Endothelial cell of umbilical vein (primary cell): ENCODE measurements around the gene BLACAT1. TPM values are rescaled to one million over a fixed set of nuclear protein-coding genes. Genes with fewer than 3 reads are reported as not detected.

Experiments used
- BruUV-seq: library from RNA; stranded (reverse); fragments of 400-500 nt; replicated peaks from 2 replicates; lab custom pipeline; 2021; lab: Mats Ljungman, UMichigan
- CTCF ChIA-PET: fragments of 300-600, 350-600 bp; sonication (Branson Sonifier 250); formaldehyde crosslinking; loops from one replicate; lab custom pipeline; 2021; ENCODE audit warnings: antibody characterized with exemption, inconsistent platforms; lab: Charles Lee
- POLR2A ChIA-PET: fragments of 300-600, 350-600 bp; sonication (Branson Sonifier 250); formaldehyde crosslinking; loops from one replicate; lab custom pipeline; 2021; ENCODE audit warnings: antibody characterized with exemption, inconsistent platforms; lab: Charles Lee
- DNase-seq: peaks from one replicate; pipeline ENCODE4 v3.0.0-alpha.2; 2011; ENCODE audit warnings: low read depth, low spot score
- FAIRE-seq: peaks from 2 replicates; lab custom pipeline; 2011; peaks lifted over from hg19 to GRCh38; lab: Jason Lieb, UNC
- H2AFZ ChIP-seq: 2 replicates; pipeline ENCODE4 v1.6.0; 2012; ENCODE audit warnings: low read depth, low read length, control low read depth, inconsistent platforms
- H3K27ac ChIP-seq: 2 replicates; pipeline ENCODE4 v1.5.1; 2011; ENCODE audit warnings: low read depth, mild to moderate bottlenecking, control low read depth, low read length, moderate library complexity; ENCODE audit not compliant: insufficient read depth
- H3K27me3 ChIP-seq, 2 experiments: 2 replicates each; pipeline versions ENCODE4 v1.6.0 to v1.6.1; 2011; ENCODE audit warnings: low read length in 2 of 2, mixed read lengths in 1 of 2; ENCODE audit not compliant: control insufficient read depth in 2 of 2, insufficient read depth in 2 of 2
- H3K36me3 ChIP-seq, 2 experiments: 2 replicates in 1 of 2; 3 replicates in 1 of 2; pipeline ENCODE4 v1.5.1; 2011; ENCODE audit warnings: low read length in 2 of 2, mild to moderate bottlenecking in 1 of 2, moderate library complexity in 1 of 2; ENCODE audit not compliant: control insufficient read depth in 2 of 2, insufficient read depth in 2 of 2; ENCODE audit errors: extremely low read depth in 1 of 2
- H3K4me1 ChIP-seq: 3 replicates; pipeline ENCODE4 v1.5.1; 2011; ENCODE audit warnings: mild to moderate bottlenecking, low read length; ENCODE audit not compliant: control insufficient read depth, insufficient read depth; ENCODE audit errors: extremely low read depth
- H3K4me2 ChIP-seq: 2 replicates; pipeline ENCODE4 v1.6.1; 2011; ENCODE audit warnings: low read length, control low read depth, mixed read lengths; ENCODE audit not compliant: insufficient read depth
- H3K4me3 ChIP-seq, 3 experiments: fragments of 200-600 bp in 1 of 3; sonication (generic), shearing (Covaris generic) in 1 of 3; replicated peaks in 1 of 3; 2 replicates each; pipeline ENCODE4 v1.5.1; 2011 to 2016; ENCODE audit warnings: control low read depth in 3 of 3, low read length in 3 of 3, mild to moderate bottlenecking in 2 of 3, inconsistent platforms in 1 of 3, low read depth in 1 of 3, moderate library complexity in 1 of 3; ENCODE audit not compliant: insufficient read depth in 1 of 3
- H3K79me2 ChIP-seq: 2 replicates; pipeline ENCODE4 v1.6.0; 2012; ENCODE audit warnings: low read length, inconsistent platforms; ENCODE audit not compliant: control insufficient read depth, insufficient read depth
- H3K9ac ChIP-seq: replicated peaks from 2 replicates; pipeline ENCODE3; 2011; ENCODE audit warnings: low read length, control low read depth; ENCODE audit not compliant: insufficient read depth; ENCODE audit errors: extremely low read depth
- H3K9me1 ChIP-seq: replicated peaks from 3 replicates; pipeline ENCODE4 v1.6.0; 2011; ENCODE audit warnings: mild to moderate bottlenecking, low read length; ENCODE audit not compliant: control insufficient read depth, insufficient read depth; ENCODE audit errors: extremely low read depth
- H3K9me3 ChIP-seq: replicated peaks from 2 replicates; pipeline ENCODE4 v1.5.1; 2012; ENCODE audit warnings: low read length, inconsistent platforms; ENCODE audit not compliant: control insufficient read depth, insufficient read depth
- H4K20me1 ChIP-seq: replicated peaks from 2 replicates; pipeline ENCODE3; 2011; ENCODE audit warnings: mild to moderate bottlenecking, low read length; ENCODE audit not compliant: control insufficient read depth, insufficient read depth; ENCODE audit errors: extremely low read depth
- EZH2 ChIP-seq: IDR thresholded peaks from 2 replicates; pipeline ENCODE4 v1.6.1; 2012; ENCODE audit warnings: borderline replicate concordance, low read depth, mild to moderate bottlenecking, moderate library complexity, low read length, inconsistent platforms; ENCODE audit not compliant: severe bottlenecking
- FOS ChIP-seq: IDR thresholded peaks from 2 replicates; pipeline ENCODE4 v1.6.1; 2011; ENCODE audit warnings: mild to moderate bottlenecking, low read length, moderate library complexity, borderline replicate concordance; ENCODE audit not compliant: insufficient read depth
- GATA2 ChIP-seq: IDR thresholded peaks from 2 replicates; pipeline ENCODE4 v1.7.0; 2011; ENCODE audit warnings: low read depth, mild to moderate bottlenecking, moderate library complexity, mixed read lengths, low read length; ENCODE audit not compliant: insufficient read length, insufficient read depth
- JUN ChIP-seq: IDR thresholded peaks from 2 replicates; pipeline ENCODE4 v1.6.1; 2011; ENCODE audit warnings: borderline replicate concordance, low read depth; ENCODE audit not compliant: insufficient read length, insufficient read depth
- MYC ChIP-seq: IDR thresholded peaks from one replicate; pipeline ENCODE4 v1.6.1; 2011; ENCODE audit warnings: mild to moderate bottlenecking, low read depth, low read length
- POLR2A ChIP-seq: IDR thresholded peaks from 2 replicates; pipeline ENCODE4 v1.6.1; 2012; ENCODE audit warnings: low read depth, mild to moderate bottlenecking, control low read depth, low read length
- POLR2AphosphoS5 ChIP-seq: IDR thresholded peaks from 2 replicates; pipeline ENCODE4 v1.6.1; 2012; ENCODE audit warnings: low read depth, mild to moderate bottlenecking, control low read depth, low read length, moderate library complexity; ENCODE audit not compliant: insufficient read depth
- dilution Hi-C: fragments of 300-500 bp; cut with MboI; formaldehyde crosslinking; loops from one replicate; pipeline ENCODE4 v1.15.0; 2019; ENCODE audit warnings: low sequenced_read_pairs; ENCODE audit not compliant: extremely low pct_ligation_motif_present
- intact Hi-C: fragments of 100-400 bp; cut with micrococcal nuclease; formaldehyde crosslinking; loops from one replicate; pipeline ENCODE4 v1.10.0; 2022
- polyA plus RNA-seq, 4 experiments: library from polyadenylated mRNA; depleted of rRNA in 3 of 4; stranded (reverse) in 3 of 4; unstranded in 1 of 4; fragments of >200 nt; gene quantifications; 2 replicates each; pipeline versions ENCODE4 v1.2.1 to v1.2.3, GENCODE V29; 2011 to 2012; ENCODE audit warnings: missing spikeins in 1 of 4
- total RNA-seq: library from RNA; stranded (reverse); gene quantifications from 2 replicates; pipeline ENCODE4 v1.2.3, GENCODE V29; 2021
- TF ChIP-seq, protein P1 (sequence below): IDR thresholded peaks from 2 replicates; pipeline ENCODE4 v1.6.1; 2011; ENCODE audit not compliant: insufficient read depth, insufficient read length
- TF ChIP-seq, protein P2 (sequence below), 2 donors: IDR thresholded peaks; 1 replicate in 1 of 2; 2 replicates in 1 of 2; pipeline ENCODE4 v1.5.1; 2011; ENCODE audit warnings: low read length in 2 of 2, mild to moderate bottlenecking in 2 of 2, moderate library complexity in 2 of 2, control low read depth in 1 of 2, inconsistent platforms in 1 of 2, low read depth in 1 of 2; ENCODE audit not compliant: insufficient read depth in 1 of 2; ENCODE audit errors: extremely low read depth in 1 of 2

The BLACAT1 gene
- total and polyA plus RNA-seq, 2 donors (not counting 3 experiments of a cell fraction or from before 2014, with no cell fraction given) = not detected

DNA sequence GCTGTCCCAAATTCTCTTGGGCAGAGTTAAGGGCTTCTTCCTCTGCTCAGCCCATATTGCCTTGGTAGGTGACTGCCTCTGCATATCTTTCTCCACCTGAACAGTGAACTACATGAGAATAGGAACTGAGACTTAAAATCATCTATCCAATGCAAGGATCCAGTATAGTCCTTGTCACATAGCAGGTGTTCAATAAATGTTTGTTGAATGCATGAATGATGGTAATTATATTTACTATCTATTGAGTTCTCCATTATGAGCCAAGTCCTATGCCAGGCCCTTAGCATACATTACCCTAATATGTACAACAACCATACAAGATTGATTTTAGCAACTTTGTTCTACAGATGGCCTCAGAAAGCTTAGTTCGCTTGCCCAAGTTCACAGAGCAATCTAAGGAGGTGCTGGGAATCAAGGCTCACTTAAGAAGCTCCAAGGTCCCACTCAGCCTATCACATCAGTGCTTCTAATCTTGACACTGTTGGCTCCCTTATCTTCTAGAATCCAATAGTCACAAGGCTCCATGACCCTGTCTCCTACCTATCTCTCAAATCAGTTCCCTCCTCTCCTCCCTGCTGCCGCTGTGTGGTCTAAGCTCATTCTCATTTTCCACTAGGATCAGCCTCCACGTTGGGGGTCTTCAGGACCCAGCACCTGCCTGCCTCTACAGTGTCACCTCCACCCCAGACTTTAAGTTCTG, 46.4 kb upstream of the BLACAT1 start:
- intact Hi-C loops = no loop called here

More for the DNA sequence above, 46.4 kb upstream of the BLACAT1 start:
- BruUV-seq = no TSS peak
- H3K9me1 ChIP-seq = no peaks in the 10 kb centered on the region
- H3K79me2 ChIP-seq = no peaks in the 10 kb centered on the region
- H3K36me3 ChIP-seq = no peaks in the 10 kb centered on the region
- TF ChIP-seq JUN = no peak
- TF ChIP-seq EZH2 = no peak
- TF ChIP-seq MYC = no peak
- TF ChIP-seq FOS = no peak
- no peak for TF ChIP-seq POLR2AphosphoS5
- TF ChIP-seq, protein P1, sequence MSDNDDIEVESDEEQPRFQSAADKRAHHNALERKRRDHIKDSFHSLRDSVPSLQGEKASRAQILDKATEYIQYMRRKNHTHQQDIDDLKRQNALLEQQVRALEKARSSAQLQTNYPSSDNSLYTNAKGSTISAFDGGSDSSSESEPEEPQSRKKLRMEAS = no peak
- no peak for TF ChIP-seq GATA2
- TF ChIP-seq POLR2A = no peak
- TF ChIP-seq, protein P2, sequence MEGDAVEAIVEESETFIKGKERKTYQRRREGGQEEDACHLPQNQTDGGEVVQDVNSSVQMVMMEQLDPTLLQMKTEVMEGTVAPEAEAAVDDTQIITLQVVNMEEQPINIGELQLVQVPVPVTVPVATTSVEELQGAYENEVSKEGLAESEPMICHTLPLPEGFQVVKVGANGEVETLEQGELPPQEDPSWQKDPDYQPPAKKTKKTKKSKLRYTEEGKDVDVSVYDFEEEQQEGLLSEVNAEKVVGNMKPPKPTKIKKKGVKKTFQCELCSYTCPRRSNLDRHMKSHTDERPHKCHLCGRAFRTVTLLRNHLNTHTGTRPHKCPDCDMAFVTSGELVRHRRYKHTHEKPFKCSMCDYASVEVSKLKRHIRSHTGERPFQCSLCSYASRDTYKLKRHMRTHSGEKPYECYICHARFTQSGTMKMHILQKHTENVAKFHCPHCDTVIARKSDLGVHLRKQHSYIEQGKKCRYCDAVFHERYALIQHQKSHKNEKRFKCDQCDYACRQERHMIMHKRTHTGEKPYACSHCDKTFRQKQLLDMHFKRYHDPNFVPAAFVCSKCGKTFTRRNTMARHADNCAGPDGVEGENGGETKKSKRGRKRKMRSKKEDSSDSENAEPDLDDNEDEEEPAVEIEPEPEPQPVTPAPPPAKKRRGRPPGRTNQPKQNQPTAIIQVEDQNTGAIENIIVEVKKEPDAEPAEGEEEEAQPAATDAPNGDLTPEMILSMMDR (IDR thresholded peaks at IDR 0.05; ENCODE audit: extremely low read depth in 1 of 2, insufficient read depth in 1 of 2, low read depth in 1 of 2, low read length in 2 of 2) = no peak
- FAIRE-seq = no peak
- DNase-seq = no peak
- H3K27me3 ChIP-seq = peaks cover 31 to 35% of the 10 kb centered on the region in 2 experiments
- H3K9ac ChIP-seq = no peak overlapping the region
- ChIA-PET POLR2A (no interaction called here), CTCF (interaction anchor here (1.2 to 8.9 kb wide), 5 partner anchors 8 to 63 kb away, joined by 3 to 96 read pairs (median 6); no protein-coding TSS in a partner anchor)
- H3K4me1 ChIP-seq = no peaks in the 10 kb centered on the region
- no peak overlapping the region for H3K27ac ChIP-seq
- H3K4me2 ChIP-seq = no peak overlapping the region
- dilution Hi-C loops = no loop called here
- no peaks in the 10 kb centered on the region for H3K9me3 ChIP-seq
- no peaks in the 10 kb centered on the region for H4K20me1 ChIP-seq
- no peak overlapping the region for H2AFZ ChIP-seq
- no peak overlapping the region for H3K4me3 ChIP-seq
